A204.1 (cell line): Measurements from ENCODE around the gene VCAN.
A peak's percentile ranks its signal among the peaks of the same experiment; 100 is the strongest.

Experiments used
- FAIRE-seq: peaks from 2 replicates; lab custom pipeline; 2012; peaks lifted over from hg19 to GRCh38; lab: Jason Lieb, UNC

Gene VCAN

GRCh38 chr5:83469075-83469474, 2.5 kb upstream of the VCAN start:
- FAIRE-seq, result no peak

DNA sequence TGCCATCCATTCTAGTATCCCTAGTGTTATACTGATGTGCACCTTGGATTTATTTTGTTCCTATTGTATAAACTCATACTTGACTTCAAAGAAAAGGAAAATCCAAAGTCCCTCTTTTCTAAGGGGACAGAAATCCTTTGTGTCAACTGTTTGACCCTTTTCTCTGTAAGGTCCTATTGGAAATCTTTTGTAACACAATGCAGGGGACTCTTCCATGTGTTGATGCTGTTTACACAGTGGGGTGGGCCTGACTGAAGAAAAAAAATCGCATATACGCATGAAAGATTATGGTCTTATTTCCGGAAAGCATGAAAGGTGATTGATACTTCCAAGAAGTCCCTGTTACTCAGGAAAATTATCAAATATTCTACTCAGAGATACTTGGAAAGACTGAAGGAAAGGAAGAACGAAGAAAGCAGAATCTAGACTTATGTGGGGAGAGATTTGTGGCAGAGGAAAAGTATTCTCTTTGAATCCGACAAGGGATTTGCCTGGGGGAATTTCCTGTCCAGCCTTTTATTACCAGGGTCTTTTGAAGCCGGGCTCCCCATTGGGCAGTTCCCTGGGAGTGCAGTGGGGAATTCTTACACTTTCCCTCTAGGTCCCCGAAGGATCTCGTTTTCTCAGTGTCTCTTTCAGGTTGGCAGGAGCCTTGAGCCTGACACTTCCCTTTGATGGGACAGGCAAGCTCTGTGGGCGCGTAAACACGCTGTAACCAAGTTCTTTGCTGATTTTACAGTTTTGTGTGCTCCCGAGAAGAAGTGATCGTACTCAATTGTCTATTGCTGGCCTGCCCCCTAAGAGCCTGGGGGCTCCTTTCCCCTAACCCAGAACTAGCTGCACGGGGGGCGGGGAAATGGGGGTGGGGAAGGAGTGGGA, 779 bp upstream of the VCAN start:
- FAIRE-seq, result no peak

- no peak for FAIRE-seq
These were observed 616 bp downstream of the VCAN start for GRCh38 chr5:83472213-83472507.

DNA sequence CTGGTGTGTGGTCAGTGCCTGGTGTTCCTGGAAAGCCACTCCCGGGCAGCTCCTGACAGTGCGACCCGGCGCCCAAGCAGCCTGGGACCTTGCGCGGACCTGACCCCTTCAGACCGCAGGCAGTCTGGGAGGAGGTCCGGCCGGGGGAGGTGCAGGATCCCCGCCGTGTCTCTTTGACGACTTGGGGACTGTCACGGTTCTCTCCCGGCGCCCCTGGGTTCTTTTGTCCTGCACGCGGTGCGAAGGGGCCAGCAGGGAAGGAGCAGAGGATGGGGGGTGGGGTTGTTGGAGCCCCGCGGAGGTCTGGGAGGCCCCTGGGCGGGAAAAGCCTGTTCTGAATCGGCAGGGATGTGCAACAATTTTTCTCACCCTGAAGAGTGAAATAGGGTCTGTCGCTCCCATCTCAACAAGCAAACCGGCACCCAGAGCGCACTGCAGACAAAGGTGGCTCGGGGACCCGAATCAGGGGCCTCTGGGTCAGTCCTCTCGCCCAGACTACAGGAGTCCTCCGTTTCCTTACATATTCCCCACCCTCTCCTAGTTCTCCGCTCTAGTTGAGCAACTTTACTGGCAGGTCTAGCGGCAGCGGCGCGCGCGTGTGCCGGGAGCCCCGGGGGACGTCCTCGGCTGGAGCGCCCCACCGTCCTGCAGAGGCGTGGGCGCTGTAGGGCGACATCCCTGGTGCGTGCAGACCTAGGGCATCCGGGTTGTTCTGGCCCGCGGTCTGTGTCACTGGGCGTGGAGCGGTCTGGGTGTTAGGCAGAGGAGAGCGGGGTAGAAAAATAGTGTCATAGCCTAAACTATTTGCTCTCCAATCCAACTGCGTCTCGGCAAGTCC, 1.2 kb downstream of the VCAN start:
- FAIRE-seq, result no peak

- FAIRE-seq, result peak; percentile 59
These were observed 2.0 kb downstream of the VCAN start for GRCh38 chr5:83473346-83474160.

GRCh38 chr5:83474161-83474796, 2.7 kb downstream of the VCAN start:
- FAIRE-seq, result no peak

GRCh38 chr5:83474991-83475390, 3.4 kb downstream of the VCAN start:
- no peak for FAIRE-seq

GRCh38 chr5:83475391-83475863, 3.9 kb downstream of the VCAN start:
- FAIRE-seq, result no peak

DNA sequence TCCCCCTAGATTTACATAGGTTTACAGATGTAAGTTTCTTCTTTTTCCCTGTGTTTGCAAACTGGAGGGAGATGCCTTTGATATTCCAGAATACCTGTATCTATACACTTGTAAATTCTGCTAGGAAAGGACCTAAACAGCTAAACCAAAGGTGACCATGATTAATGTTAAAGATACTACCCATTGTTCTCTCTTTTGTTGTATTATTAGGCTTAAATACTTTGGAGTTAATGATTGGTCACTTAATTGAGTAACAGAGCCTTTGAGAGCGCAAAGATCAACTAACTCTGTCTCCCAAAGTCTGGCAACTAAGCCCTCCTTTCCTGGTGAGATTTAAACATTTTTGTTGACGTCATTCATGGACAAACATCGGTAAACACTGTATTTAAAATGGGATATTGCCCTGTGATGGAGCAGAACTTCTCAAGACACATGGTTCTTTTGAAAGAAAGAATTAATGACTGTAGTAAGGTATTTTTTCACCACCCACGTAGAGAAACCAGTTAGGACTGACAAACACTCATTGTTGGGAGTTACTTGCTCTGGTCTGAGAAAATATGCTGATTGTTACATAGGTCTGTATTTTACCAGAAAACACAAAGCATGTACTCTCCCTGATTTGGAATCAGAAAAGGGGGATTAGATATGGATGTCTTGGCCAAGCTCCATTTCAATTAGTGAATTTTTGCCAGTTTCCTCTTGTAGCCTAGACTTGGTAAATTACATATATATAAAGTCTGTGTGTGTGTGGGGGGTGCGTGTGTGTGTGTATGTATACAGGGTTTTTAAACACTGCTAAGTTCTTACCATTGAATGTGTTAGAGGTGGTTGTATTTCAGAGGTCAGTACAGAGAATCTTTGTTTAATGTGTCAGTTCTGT, 4.6 kb downstream of the VCAN start:
- FAIRE-seq, result no peak

- no peak for FAIRE-seq
These were observed 11.4 kb downstream of the VCAN start for GRCh38 chr5:83482961-83483360.

- FAIRE-seq, result no peak
These were observed 12.8 kb downstream of the VCAN start for GRCh38 chr5:83484294-83484693.

DNA sequence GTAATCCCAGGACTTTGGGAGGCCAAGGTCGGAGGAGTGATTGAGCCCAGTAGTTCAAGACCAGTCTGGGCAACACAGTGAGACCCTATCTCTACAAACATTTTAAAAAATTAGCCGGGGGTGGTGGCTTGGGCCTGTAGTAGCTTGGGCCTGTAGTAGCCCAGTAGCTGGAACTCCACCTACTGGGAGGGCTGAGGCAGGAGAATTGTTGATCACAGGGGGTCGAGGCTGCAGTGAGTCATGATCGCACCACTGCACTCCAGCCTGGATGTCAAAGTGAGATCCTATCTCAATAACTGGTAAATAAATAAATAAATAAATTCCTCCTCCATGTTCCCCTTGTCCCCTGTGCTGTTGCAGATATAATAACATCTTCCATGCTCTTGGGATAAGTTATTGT, 14.3 kb downstream of the VCAN start:
- FAIRE-seq, result no peak

DNA sequence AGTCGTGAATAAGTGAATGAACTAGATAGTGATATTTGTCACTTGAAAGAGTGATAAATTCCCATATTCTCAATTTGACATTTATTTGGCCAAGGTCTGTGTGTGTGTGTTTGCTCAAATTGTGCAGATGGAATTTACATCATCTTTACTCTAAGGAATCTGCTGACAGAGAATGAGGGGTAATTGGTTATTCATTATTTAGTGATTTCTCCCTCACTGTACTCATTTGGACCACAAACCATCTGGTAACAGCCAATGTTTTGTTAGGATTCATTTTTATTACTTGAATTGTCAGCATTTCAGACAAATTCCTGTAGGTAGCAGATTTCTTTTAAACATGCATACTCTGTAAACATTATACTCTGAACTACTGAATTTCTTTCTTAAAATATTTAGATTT, 15.6 kb downstream of the VCAN start:
- no peak for FAIRE-seq

DNA sequence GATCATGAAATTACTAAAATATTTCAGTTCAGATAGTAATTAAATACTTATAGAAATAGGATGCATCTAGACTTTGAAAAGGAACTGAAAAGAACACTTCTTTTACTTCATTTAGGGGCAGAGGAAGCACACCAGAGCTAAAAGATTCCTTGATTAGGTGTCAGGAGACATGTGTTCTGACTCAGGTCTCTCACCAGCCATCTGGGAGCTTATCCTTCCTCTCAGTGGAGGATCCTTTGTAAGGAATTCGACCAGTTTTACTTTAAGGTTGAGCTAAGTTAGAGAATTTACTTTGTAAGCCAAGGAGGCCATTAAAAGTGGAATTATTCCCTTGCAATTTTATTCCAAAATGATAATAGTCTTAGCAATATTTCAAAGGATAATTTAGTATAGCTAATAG, 16.7 kb downstream of the VCAN start:
- no peak for FAIRE-seq

GRCh38 chr5:83488821-83489220, 17.3 kb downstream of the VCAN start:
- FAIRE-seq, result no peak

DNA sequence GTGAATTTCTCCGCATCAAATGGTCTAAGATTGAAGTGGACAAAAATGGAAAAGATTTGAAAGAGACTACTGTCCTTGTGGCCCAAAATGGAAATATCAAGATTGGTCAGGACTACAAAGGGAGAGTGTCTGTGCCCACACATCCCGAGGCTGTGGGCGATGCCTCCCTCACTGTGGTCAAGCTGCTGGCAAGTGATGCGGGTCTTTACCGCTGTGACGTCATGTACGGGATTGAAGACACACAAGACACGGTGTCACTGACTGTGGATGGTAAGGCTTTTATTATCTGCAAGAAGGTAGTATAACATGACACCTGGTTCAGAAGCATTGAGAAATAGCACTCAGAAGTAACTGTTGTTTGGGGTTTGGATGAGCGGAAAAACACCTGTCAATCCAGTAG, 18.7 kb downstream of the VCAN start:
- no peak for FAIRE-seq

GRCh38 chr5:83492331-83492730, 20.8 kb downstream of the VCAN start:
- FAIRE-seq, result no peak

DNA sequence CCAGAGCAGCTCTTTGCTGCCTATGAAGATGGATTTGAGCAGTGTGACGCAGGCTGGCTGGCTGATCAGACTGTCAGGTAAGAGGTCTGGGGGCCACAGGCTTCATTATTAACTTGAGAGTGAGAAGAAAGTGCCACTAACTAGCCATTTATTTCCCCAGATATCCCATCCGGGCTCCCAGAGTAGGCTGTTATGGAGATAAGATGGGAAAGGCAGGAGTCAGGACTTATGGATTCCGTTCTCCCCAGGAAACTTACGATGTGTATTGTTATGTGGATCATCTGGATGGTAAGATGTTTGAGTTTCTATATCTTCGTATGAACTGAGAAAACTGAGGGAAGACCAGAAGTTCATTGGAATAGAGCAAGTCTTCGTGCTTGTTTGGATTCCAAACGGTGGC, 22.1 kb downstream of the VCAN start:
- no peak for FAIRE-seq

DNA sequence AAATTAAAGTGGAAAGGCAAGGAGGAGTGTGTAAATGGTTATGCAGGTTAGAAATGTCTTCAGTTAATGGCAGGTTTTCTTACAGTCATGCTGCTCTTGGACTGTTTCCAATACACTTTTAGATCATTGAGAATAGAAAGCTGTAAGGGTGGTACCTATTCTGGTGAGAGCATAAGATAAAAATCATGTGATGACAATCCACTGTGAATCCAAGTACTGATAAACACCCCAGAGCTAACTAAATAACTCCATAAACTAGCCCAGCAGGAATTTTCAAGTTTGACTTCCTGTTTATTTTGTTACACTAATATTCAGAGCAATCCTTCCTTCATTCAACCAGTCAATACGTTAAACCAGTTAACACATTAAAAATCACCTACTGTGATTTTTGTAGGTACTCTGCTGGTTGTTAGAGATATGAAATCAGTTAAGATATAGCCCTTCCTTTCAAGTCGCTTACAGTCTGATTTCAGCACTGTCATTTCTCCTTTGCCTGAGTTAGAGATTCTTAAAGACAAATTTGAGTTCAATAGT, 22.6 kb downstream of the VCAN start:
- no peak for FAIRE-seq

- no peak for FAIRE-seq
These were observed 23.1 kb downstream of the VCAN start for GRCh38 chr5:83494666-83495065.

- FAIRE-seq, result no peak
These were observed 25.1 kb downstream of the VCAN start for GRCh38 chr5:83496626-83497025.
